Activated naive CD4-positive, alpha-beta T cell treated with anti-CD3 and anti-CD28 coated beads for 36 hours (primary cell): ENCODE results near the gene SLC4A3. TPM values are rescaled to one million over a fixed set of nuclear protein-coding genes. Genes with fewer than 3 reads are reported as not detected.
A peak's percentile ranks its signal among the peaks of the same experiment; 100 is the strongest.

Experiments used
- CTCF ChIA-PET: fragments of 350-600 bp; sonication (Branson Sonifier 250); formaldehyde crosslinking; loops from one replicate; lab custom pipeline; 2021; ENCODE audit warnings: antibody characterized with exemption; lab: Charles Lee
- DNase-seq: peaks from one replicate; pipeline ENCODE4 v3.0.0-alpha.2; 2020
- H3K27ac Mint-ChIP-seq: one replicate; pipeline ENCODE4 v1.8.0; 2021; ENCODE audit warnings: mild to moderate bottlenecking, mixed read lengths
- H3K27me3 Mint-ChIP-seq: one replicate; pipeline ENCODE4 v1.8.0; 2021; ENCODE audit warnings: low read depth, mixed read lengths
- H3K36me3 Mint-ChIP-seq: one replicate; pipeline ENCODE4 v1.8.0; 2021; ENCODE audit warnings: low read depth, mixed read lengths
- H3K4me1 Mint-ChIP-seq: one replicate; pipeline ENCODE4 v1.8.0; 2021; ENCODE audit warnings: low read depth, mixed read lengths
- H3K4me3 Mint-ChIP-seq: one replicate; pipeline ENCODE4 v1.8.0; 2021; ENCODE audit warnings: mild to moderate bottlenecking, moderate library complexity, mixed read lengths
- H3K9me3 Mint-ChIP-seq: one replicate; pipeline ENCODE4 v1.8.0; 2021; ENCODE audit warnings: mixed read lengths
- intact Hi-C: fragments of 100-400 bp; cut with micrococcal nuclease; formaldehyde crosslinking; loops from one replicate; pipeline ENCODE4 v1.15.1; 2023
- total RNA-seq, 2 experiments: library from RNA; stranded (reverse); gene quantifications; one replicate each; pipeline ENCODE4 v1.2.3, GENCODE V29; 2021

The SLC4A3 gene
- total RNA-seq, 2 experiments from 2014 or later = not detected

DNA sequence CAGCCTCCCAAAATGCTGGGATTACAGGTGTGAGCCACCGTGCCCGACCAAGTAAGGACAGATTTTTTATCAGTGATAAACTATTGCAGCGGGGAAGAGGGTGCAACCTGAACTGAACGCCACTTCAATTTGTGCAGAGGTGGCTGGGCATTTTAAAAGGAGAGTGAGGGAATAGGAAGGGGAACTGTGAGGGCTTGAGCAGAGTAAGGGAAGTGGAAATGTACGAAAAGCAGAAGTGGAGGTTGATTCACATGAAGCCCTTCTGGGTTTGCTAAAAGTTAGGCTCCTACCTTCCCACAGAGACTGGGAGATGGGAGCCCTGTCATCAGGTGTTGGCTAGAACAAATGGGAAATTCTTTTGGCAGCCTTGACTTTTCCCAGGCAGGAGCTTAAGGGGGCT is 23.7 kb upstream of the SLC4A3 start:
- Mint-ChIP-seq H3K9me3 (no peaks in the 10 kb centered on the region), H3K4me3 (no peak overlapping the region), H3K36me3 (peaks cover 11% of the 10 kb centered on the region), H3K4me1 (peaks cover 2% of the 10 kb centered on the region), H3K27me3 (no peaks in the 10 kb centered on the region), H3K27ac (no peak overlapping the region)
- intact Hi-C loops = no loop called here
- CTCF ChIA-PET = no interaction called here
- no peak for DNase-seq

- no peak for DNase-seq
- Mint-ChIP-seq H3K4me3 (no peak overlapping the region), H3K27ac (no peak overlapping the region), H3K27me3 (no peaks in the 10 kb centered on the region), H3K9me3 (no peaks in the 10 kb centered on the region), H3K36me3 (peaks cover 11% of the 10 kb centered on the region), H3K4me1 (no peaks in the 10 kb centered on the region)
- CTCF ChIA-PET = interaction anchor here (1.3 kb wide), 1 partner anchor 76 kb away, joined by 5 read pairs; no protein-coding TSS in a partner anchor
- intact Hi-C loops = no loop called here
Measured at GRCh38 chr2:219605607-219605954, 21.8 kb upstream of the SLC4A3 start.

DNA sequence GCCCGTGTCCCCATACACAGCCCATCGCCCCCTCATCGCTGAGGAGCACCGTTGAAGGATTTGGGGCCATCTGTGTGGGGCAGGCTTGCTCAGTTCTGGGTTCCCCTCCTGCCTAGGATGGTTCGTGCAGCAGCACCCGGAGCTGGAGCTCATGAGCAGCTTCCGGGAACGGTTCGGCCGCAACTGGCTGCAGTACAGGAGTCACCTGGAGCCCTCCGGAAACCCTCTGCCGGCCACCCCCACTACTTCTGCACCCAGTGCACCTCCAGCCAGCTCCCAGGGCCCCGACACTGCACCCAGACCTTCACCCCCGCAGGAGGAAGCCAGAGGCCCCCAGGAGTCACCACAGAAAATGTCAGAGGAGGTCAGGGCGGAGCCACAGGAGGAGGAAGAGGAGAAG is 19.5 kb upstream of the SLC4A3 start:
- Mint-ChIP-seq H3K27ac (no peak overlapping the region), H3K4me3 (no peak overlapping the region), H3K9me3 (no peaks in the 10 kb centered on the region), H3K27me3 (no peaks in the 10 kb centered on the region), H3K4me1 (peaks cover 9% of the 10 kb centered on the region), H3K36me3 (peaks cover 17% of the 10 kb centered on the region)
- intact Hi-C loops = no loop called here
- DNase-seq = no peak
- CTCF ChIA-PET = no interaction called here

GRCh38 chr2:219608399-219608964 is 18.9 kb upstream of the SLC4A3 start:
- CTCF ChIA-PET = no interaction called here
- H3K4me1 Mint-ChIP-seq = peaks cover 10% of the 10 kb centered on the region
- no peak overlapping the region for H3K27ac Mint-ChIP-seq
- H3K36me3 Mint-ChIP-seq = peaks cover 16% of the 10 kb centered on the region
- no peaks in the 10 kb centered on the region for H3K9me3 Mint-ChIP-seq
- no peak for DNase-seq
- no peaks in the 10 kb centered on the region for H3K27me3 Mint-ChIP-seq
- intact Hi-C loops = no loop called here
- H3K4me3 Mint-ChIP-seq = no peak overlapping the region

- Mint-ChIP-seq H3K27me3 (no peaks in the 10 kb centered on the region), H3K27ac (no peak overlapping the region), H3K9me3 (no peaks in the 10 kb centered on the region), H3K4me1 (peaks cover 10% of the 10 kb centered on the region), H3K4me3 (no peak overlapping the region), H3K36me3 (peaks cover 16% of the 10 kb centered on the region)
- intact Hi-C loops = no loop called here
- DNase-seq = no peak
- CTCF ChIA-PET = no interaction called here
Measured at GRCh38 chr2:219609149-219609750, 18.2 kb upstream of the SLC4A3 start.

DNA sequence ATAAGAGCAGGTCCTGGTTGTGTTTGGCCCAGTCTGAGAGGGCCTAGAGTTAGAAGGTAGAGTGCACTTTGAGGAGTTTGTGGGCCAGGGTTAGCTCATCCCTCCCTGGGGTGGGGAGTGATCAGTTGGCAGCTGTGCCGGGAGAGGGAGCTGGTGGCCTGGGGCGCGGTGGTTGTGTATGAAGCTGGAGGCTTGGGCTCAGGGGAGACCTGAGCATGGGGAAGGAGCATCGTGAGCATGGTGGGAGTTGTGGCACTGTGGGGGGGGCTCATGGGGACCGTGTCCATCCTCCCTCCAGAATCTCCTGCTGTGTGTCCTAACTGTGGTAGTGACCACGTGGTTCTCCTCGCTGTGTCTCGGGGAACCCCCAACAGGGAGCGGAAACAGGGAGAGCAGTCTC is 16.1 kb upstream of the SLC4A3 start:
- Mint-ChIP-seq H3K4me1 (peaks cover 10% of the 10 kb centered on the region), H3K9me3 (no peaks in the 10 kb centered on the region), H3K36me3 (peaks cover 16% of the 10 kb centered on the region), H3K27me3 (no peaks in the 10 kb centered on the region), H3K27ac (no peak overlapping the region), H3K4me3 (no peak overlapping the region)
- DNase-seq = no peak
- intact Hi-C loops = no loop called here
- CTCF ChIA-PET = interaction anchor here (1.0 kb wide), 1 partner anchor 31 kb away, joined by 3 read pairs; no protein-coding TSS in a partner anchor

DNA sequence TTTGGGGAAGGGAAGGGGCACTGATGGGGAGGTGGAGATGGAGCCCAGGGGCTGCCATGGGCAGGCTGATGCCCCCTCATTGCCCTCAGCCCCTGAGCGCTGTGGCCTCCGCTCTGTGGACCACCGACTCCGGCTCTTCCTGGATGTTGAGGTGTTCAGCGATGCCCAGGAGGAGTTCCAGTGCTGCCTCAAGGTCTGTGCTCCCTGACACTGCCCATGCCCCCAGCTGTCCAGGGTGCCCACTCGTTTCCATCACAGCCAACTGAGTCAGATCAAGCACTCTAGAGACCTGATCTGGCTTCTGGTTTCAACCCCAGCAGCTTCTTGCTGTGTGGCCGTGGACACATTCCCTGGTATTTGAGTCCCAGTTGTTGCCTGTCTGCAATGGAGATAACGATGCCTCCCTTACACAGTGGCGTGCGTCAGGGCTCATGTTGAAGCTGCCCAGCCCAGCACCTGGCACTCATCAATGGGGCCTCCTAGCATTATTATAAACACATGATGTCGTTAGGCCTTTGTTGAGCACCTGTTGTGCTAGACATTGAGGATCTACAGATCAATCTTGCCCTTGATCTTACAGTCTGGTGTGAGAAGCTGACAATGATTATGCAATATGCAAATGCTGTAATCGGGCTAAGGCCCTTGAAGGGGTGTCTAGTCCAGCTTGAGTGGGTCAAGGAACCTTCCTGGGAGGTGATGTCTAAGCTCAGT is 15.4 kb upstream of the SLC4A3 start:
- Mint-ChIP-seq H3K27me3 (no peaks in the 10 kb centered on the region), H3K9me3 (no peaks in the 10 kb centered on the region), H3K27ac (no peak overlapping the region), H3K4me1 (peaks cover 10% of the 10 kb centered on the region), H3K36me3 (peaks cover 15% of the 10 kb centered on the region), H3K4me3 (no peak overlapping the region)
- DNase-seq = no peak
- intact Hi-C loops = no loop called here
- CTCF ChIA-PET = interaction anchor here (1.1 kb wide), 1 partner anchor 23 kb away, joined by 3 read pairs; no protein-coding TSS in a partner anchor

DNA sequence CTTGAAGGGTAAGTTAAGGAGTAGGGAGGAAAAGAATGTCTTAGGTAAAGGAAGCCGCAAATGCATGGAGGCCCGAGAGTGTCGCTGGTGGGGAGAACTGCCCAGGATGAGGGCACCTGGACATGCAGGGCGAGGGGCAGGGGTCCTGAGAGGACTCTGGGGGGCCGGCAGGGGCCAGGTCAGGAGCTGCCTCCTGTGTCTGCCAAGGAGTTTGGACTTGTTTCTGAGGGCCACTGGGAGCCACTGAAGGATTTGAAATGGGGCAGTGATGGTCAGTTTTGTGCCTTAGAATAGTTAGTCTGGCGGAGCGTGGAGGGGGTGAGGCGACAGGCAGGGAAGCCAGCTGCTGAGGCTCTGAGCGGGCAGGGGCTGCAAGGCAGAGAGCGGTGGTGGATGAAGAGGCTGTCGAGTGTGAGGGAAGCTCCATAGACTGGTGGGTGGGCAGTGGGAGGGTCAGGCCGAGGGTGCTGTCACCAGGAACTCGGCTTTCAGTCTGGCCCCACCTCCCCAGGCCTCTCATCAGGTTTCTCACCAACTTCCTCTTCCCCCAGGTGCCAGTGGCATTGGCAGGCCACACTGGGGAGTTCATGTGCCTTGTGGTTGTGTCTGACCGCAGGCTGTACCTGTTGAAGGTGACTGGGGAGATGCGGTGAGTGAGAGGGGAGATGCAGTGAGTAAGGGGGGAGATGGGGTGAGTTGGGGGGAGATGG is 14.7 kb upstream of the SLC4A3 start:
- intact Hi-C loops = no loop called here
- no peaks in the 10 kb centered on the region for H3K9me3 Mint-ChIP-seq
- H3K4me3 Mint-ChIP-seq = no peak overlapping the region
- no peak overlapping the region for H3K27ac Mint-ChIP-seq
- H3K36me3 Mint-ChIP-seq = peaks cover 11% of the 10 kb centered on the region
- peaks cover 10% of the 10 kb centered on the region for H3K4me1 Mint-ChIP-seq
- peak; percentile 25 for DNase-seq
- H3K27me3 Mint-ChIP-seq = no peaks in the 10 kb centered on the region
- CTCF ChIA-PET = interaction anchor here (0.8 to 1.1 kb wide), 2 partner anchors 22 to 77 kb away, joined by 3 read pairs; no protein-coding TSS in a partner anchor

GRCh38 chr2:219613461-219614070 is 13.9 kb upstream of the SLC4A3 start:
- intact Hi-C loops = no loop called here
- Mint-ChIP-seq H3K27ac (no peak overlapping the region), H3K36me3 (peaks cover 11% of the 10 kb centered on the region), H3K27me3 (no peaks in the 10 kb centered on the region), H3K4me1 (peaks cover 10% of the 10 kb centered on the region), H3K4me3 (no peak overlapping the region), H3K9me3 (no peaks in the 10 kb centered on the region)
- CTCF ChIA-PET = interaction anchor here (0.7 to 0.8 kb wide), 2 partner anchors 44 to 76 kb away, joined by 3 read pairs; no protein-coding TSS in a partner anchor
- no peak for DNase-seq

- intact Hi-C loops = no loop called here
- Mint-ChIP-seq H3K27ac (no peak overlapping the region), H3K4me1 (peaks cover 10% of the 10 kb centered on the region), H3K4me3 (no peak overlapping the region), H3K36me3 (peaks cover 11% of the 10 kb centered on the region), H3K27me3 (no peaks in the 10 kb centered on the region), H3K9me3 (no peaks in the 10 kb centered on the region)
- CTCF ChIA-PET = interaction anchor here (0.7 kb wide), 1 partner anchor 44 kb away, joined by 3 read pairs; no protein-coding TSS in a partner anchor
- DNase-seq = no peak
Measured at GRCh38 chr2:219614076-219614860, 13.2 kb upstream of the SLC4A3 start.

- DNase-seq = no peak
- intact Hi-C loops = no loop called here
- H3K36me3 Mint-ChIP-seq = peaks cover 11% of the 10 kb centered on the region
- no peaks in the 10 kb centered on the region for H3K9me3 Mint-ChIP-seq
- no peaks in the 10 kb centered on the region for H3K27me3 Mint-ChIP-seq
- CTCF ChIA-PET = no interaction called here
- no peak overlapping the region for H3K27ac Mint-ChIP-seq
- H3K4me1 Mint-ChIP-seq = peaks cover 10% of the 10 kb centered on the region
- H3K4me3 Mint-ChIP-seq = no peak overlapping the region
Measured at GRCh38 chr2:219615036-219615435, 12.4 kb upstream of the SLC4A3 start.
